A549 (cell line): Measurements from ENCODE around the gene TNFRSF11A. TPM values are rescaled to one million over a fixed set of nuclear protein-coding genes. Genes with fewer than 3 reads are reported as not detected.

Source experiments
- ATAC-seq, 2 experiments: fragments of 200-7000 bp in 1 of 2; fragments of >200 bp in 1 of 2; cut with Nextera tagmentation in 1 of 2; cut with Tn5 transposase in 1 of 2; 3 replicates each; pipeline versions ENCODE4 v1.8.0 to v1.9.1; 2018 to 2020; ENCODE audit warnings: mild to moderate bottlenecking in 1 of 2, moderate library complexity in 1 of 2
- CTCF ChIA-PET: fragments of 300-600 bp; sonication (Branson Sonifier 250); formaldehyde crosslinking; extraction: SDS; loops from one replicate; lab custom pipeline; 2021; ENCODE audit warnings: antibody characterized with exemption, inconsistent platforms; lab: Yijun Ruan, JAX
- POLR2A ChIA-PET: fragments of 350-600 bp; formaldehyde crosslinking; extraction: SDS; loops from one replicate; lab custom pipeline; 2021; ENCODE audit warnings: antibody characterized with exemption, inconsistent platforms; lab: Yijun Ruan, JAX
- DNase-seq, 2 experiments: peaks; one replicate each; pipeline versions ENCODE4 v3.0.0 to v3.0.0-alpha.2; 2011 to 2016; ENCODE audit warnings: low read depth in 1 of 2, low spot score in 1 of 2
- FAIRE-seq: peaks from 2 replicates; lab custom pipeline; 2011; peaks lifted over from hg19 to GRCh38; lab: Jason Lieb, UNC
- H3K27ac ChIP-seq, 2 experiments: fragments of >200 bp; sonication (Bioruptor Twin); formaldehyde crosslinking; 3 replicates each; pipeline ENCODE4 v1.5.1; 2016 to 2017
- H3K4me1 ChIP-seq: fragments of >200 bp; sonication (Bioruptor Twin); formaldehyde crosslinking; 3 replicates; pipeline ENCODE4 v1.6.1; 2016
- H3K4me2 ChIP-seq: fragments of >200 bp; sonication (Bioruptor Twin); formaldehyde crosslinking; 3 replicates; pipeline ENCODE4 v1.6.1; 2016
- H3K4me3 ChIP-seq: fragments of >200 bp; sonication (Bioruptor Twin); formaldehyde crosslinking; 3 replicates; pipeline ENCODE4 v1.5.1; 2016
- H3K9me3 ChIP-seq: fragments of >200 bp; sonication (Bioruptor Twin); formaldehyde crosslinking; 3 replicates; pipeline ENCODE4 v1.6.1; 2016
- ATOH8 ChIP-seq: fragments of 250-450 bp; sonication (Bioruptor Pico); IDR thresholded peaks from 2 replicates; pipeline ENCODE4 v1.5.0; 2020; ENCODE audit warnings: low read depth, mild to moderate bottlenecking, moderate library complexity
- CBX2 ChIP-seq: fragments of 200-600 bp; sonication (generic); IDR thresholded peaks from 2 replicates; pipeline ENCODE4 v1.6.1; 2016; ENCODE audit warnings: low read depth, mild to moderate bottlenecking, borderline replicate concordance
- CBX8 ChIP-seq: fragments of 200-600 bp; sonication (generic); IDR thresholded peaks from 2 replicates; pipeline ENCODE4 v1.6.1; 2016
- CEBPB ChIP-seq, 2 experiments: fragments of >200 bp in 1 of 2; sonication (Bioruptor Twin) in 1 of 2; formaldehyde crosslinking in 1 of 2; IDR thresholded peaks; 2 replicates each; pipeline ENCODE4 v1.6.1; 2012 to 2016
- CHD4 ChIP-seq: fragments of 200-600 bp; sonication (generic); IDR thresholded peaks from 2 replicates; pipeline ENCODE4 v1.6.1; 2016; ENCODE audit warnings: antibody characterized with exemption, mild to moderate bottlenecking, borderline replicate concordance
- EHF ChIP-seq: fragments of 250-450 bp; sonication (Bioruptor Pico); IDR thresholded peaks from 2 replicates; pipeline ENCODE4 v1.5.0; 2020; ENCODE audit warnings: mild to moderate bottlenecking
- ELK1 ChIP-seq: fragments of 150-350 bp; IDR thresholded peaks from 2 replicates; pipeline ENCODE4 v1.6.1; 2014; ENCODE audit warnings: low read depth, mild to moderate bottlenecking, low read length
- ESRRA ChIP-seq: fragments of 150-350 bp; IDR thresholded peaks from 2 replicates; pipeline ENCODE4 v1.6.1; 2014; ENCODE audit warnings: mild to moderate bottlenecking, low read length, borderline replicate concordance
- FOSL2 ChIP-seq, 2 experiments: fragments of 450-650 bp in 1 of 2; fragments of >200 bp in 1 of 2; sonication (Bioruptor Twin) in 1 of 2; formaldehyde crosslinking; IDR thresholded peaks; 2 replicates each; pipeline versions ENCODE4 v1.5.0 to v1.6.1; 2016 to 2020; ENCODE audit warnings: mild to moderate bottlenecking in 1 of 2, moderate library complexity in 1 of 2
- FOXS1 ChIP-seq: fragments of 250-450 bp; sonication (Bioruptor Pico); IDR thresholded peaks from 2 replicates; pipeline ENCODE4 v1.5.0; 2020; ENCODE audit warnings: mild to moderate bottlenecking, moderate library complexity
- GATA3 ChIP-seq: IDR thresholded peaks from 2 replicates; pipeline ENCODE4 v1.6.1; 2012; ENCODE audit warnings: borderline replicate concordance
- HEYL ChIP-seq: fragments of 250-450 bp; sonication (Bioruptor Pico); IDR thresholded peaks from 2 replicates; pipeline ENCODE4 v1.8.0; 2021; ENCODE audit warnings: mild to moderate bottlenecking, moderate library complexity
- HOXA7 ChIP-seq: fragments of 250-450 bp; sonication (Bioruptor Pico); IDR thresholded peaks from 2 replicates; pipeline ENCODE4 v1.5.0; 2020; ENCODE audit warnings: mild to moderate bottlenecking, moderate library complexity
- HOXB13 ChIP-seq: fragments of 250-450 bp; sonication (Bioruptor Pico); IDR thresholded peaks from 2 replicates; pipeline ENCODE4 v1.5.0; 2020; ENCODE audit warnings: low read depth, mild to moderate bottlenecking, moderate library complexity
- HOXB5 ChIP-seq: fragments of 250-450 bp; sonication (Bioruptor Pico); IDR thresholded peaks from 2 replicates; pipeline ENCODE4 v1.5.0; 2020; ENCODE audit warnings: mild to moderate bottlenecking, moderate library complexity
- JUN ChIP-seq, 2 experiments: fragments of >200 bp; sonication (Bioruptor Twin); formaldehyde crosslinking; IDR thresholded peaks; 2 replicates in 1 of 2; 3 replicates in 1 of 2; pipeline ENCODE4 v1.6.1; 2016 to 2017
- JUNB ChIP-seq: fragments of >200 bp; sonication (Bioruptor Twin); formaldehyde crosslinking; IDR thresholded peaks from 2 replicates; pipeline ENCODE4 v1.6.1; 2016
- KDM1A ChIP-seq: fragments of 200-600 bp; sonication (generic); IDR thresholded peaks from 2 replicates; pipeline ENCODE4 v1.6.1; 2016; ENCODE audit warnings: low read depth, mild to moderate bottlenecking
- MAFK ChIP-seq: fragments of 450-650 bp; IDR thresholded peaks from 2 replicates; pipeline ENCODE4 v1.6.1; 2014; ENCODE audit not compliant: partially characterized antibody
- MAX ChIP-seq: IDR thresholded peaks from 2 replicates; pipeline ENCODE4 v1.6.1; 2012
- NFE2L2 ChIP-seq: fragments of 150-350 bp; conservative IDR thresholded peaks from 2 replicates; pipeline ENCODE4 v1.6.1; 2014; ENCODE audit warnings: low read length
- NPAS2 ChIP-seq: fragments of 250-450 bp; sonication (Bioruptor Pico); IDR thresholded peaks from 2 replicates; pipeline ENCODE4 v1.8.0; 2022; ENCODE audit warnings: mild to moderate bottlenecking, moderate library complexity, borderline replicate concordance
- NR3C1 ChIP-seq: fragments of >200 bp; sonication (Bioruptor Twin); formaldehyde crosslinking; IDR thresholded peaks from 3 replicates; pipeline ENCODE4 v1.6.1; 2017
- RAD21 ChIP-seq, 2 experiments: fragments of >200 bp in 1 of 2; sonication (Bioruptor Twin) in 1 of 2; formaldehyde crosslinking in 1 of 2; IDR thresholded peaks in 1 of 2; conservative IDR thresholded peaks in 1 of 2; 2 replicates in 1 of 2; 3 replicates in 1 of 2; pipeline ENCODE4 v1.6.1; 2012 to 2018; ENCODE audit warnings: inconsistent platforms in 1 of 2
- REST ChIP-seq: fragments of 200-600 bp; sonication (generic); IDR thresholded peaks from 2 replicates; pipeline ENCODE4 v1.6.1; 2016; ENCODE audit warnings: antibody characterized with exemption, mild to moderate bottlenecking, moderate library complexity
- RFX5 ChIP-seq: fragments of 450-650 bp; IDR thresholded peaks from 2 replicates; pipeline ENCODE4 v1.7.1; 2014; ENCODE audit warnings: antibody characterized with exemption, mild to moderate bottlenecking, moderate library complexity
- USF2 ChIP-seq: fragments of 450-650 bp; IDR thresholded peaks from 2 replicates; pipeline ENCODE4 v1.6.1; 2014; ENCODE audit warnings: antibody characterized with exemption
- ZNF302 ChIP-seq: fragments of 250-450 bp; sonication (Bioruptor Pico); IDR thresholded peaks from 2 replicates; pipeline ENCODE4 v1.9.0; 2021; ENCODE audit warnings: inconsistent platforms, mild to moderate bottlenecking, moderate library complexity
- WGBS: methylation state at CpG from one replicate; pipeline ENCODE4 v1.1.6; 2017; ENCODE audit errors: missing lambda C conversion rate; 5-methylcytosine and 5-hydroxymethylcytosine counted together
- polyA plus RNA-seq, 4 experiments: library from polyadenylated mRNA; depleted of rRNA in 3 of 4; stranded (reverse); fragments of >200 nt; fragmentation: RNase III in 1 of 4; extraction: RNeasy Plus Mini Kit Qiagen cat#74134 plus additional on column Dnase treatment in 1 of 4; gene quantifications; 2 replicates in 3 of 4; 3 replicates in 1 of 4; pipeline ENCODE4 v1.2.3, GENCODE V29; 2011 to 2017

The TNFRSF11A gene
- polyA plus RNA-seq, 2 of the 4 experiments (the other 2 are of a cell fraction) = 1.9 to 4.0 TPM

- Histone ChIP-seq H3K9me3 (no peaks in the 10 kb centered on the region), H3K4me1 (no peaks in the 10 kb centered on the region), H3K4me3 (no peak overlapping the region), H3K27ac (no peak overlapping the region), H3K4me2 (no peak overlapping the region)
- TF ChIP-seq JUNB (no peak), HOXB13 (CRISPR knock-in tag) (no peak), ATOH8 (CRISPR knock-in tag) (no peak), HOXB5 (CRISPR knock-in tag) (no peak), NR3C1 (no peak), FOSL2 (IDR thresholded peaks at IDR 0.05) (no peak), FOSL2 (CRISPR knock-in tag; IDR thresholded peaks at IDR 0.05) (no peak), EHF (no peak), REST (no peak), CBX8 (no peak), ELK1 (no peak), ZNF302 (CRISPR knock-in tag) (no peak), RAD21 (conservative IDR thresholded peaks at IDR 0.05 in 1 of 2, IDR thresholded peaks at IDR 0.05 in 1 of 2) (no peak), MAX (no peak), CBX2 (no peak), GATA3 (no peak), ESRRA (no peak), HOXA7 (no peak), CHD4 (no peak)
- ATAC-seq (no peak), DNase-seq (no peak), FAIRE-seq (no peak)
- ChIA-PET POLR2A (no interaction called here), CTCF (interaction anchor here (1.4 kb wide), 1 partner anchor 11 kb away, joined by 3 read pairs; no protein-coding TSS in a partner anchor)
- 93% methylated on average over 3 of the region's 3 CpGs for WGBS
These were observed 24.6 kb upstream of the TNFRSF11A start for GRCh38 chr18:62300359-62300963.

- Histone ChIP-seq H3K4me1 (no peaks in the 10 kb centered on the region), H3K27ac (no peak overlapping the region), H3K4me3 (no peak overlapping the region), H3K9me3 (no peaks in the 10 kb centered on the region), H3K4me2 (no peak overlapping the region)
- 100% methylated on average over 1 of the region's 1 CpG for WGBS
- ChIA-PET CTCF (interaction anchor here (1.4 kb wide), 1 partner anchor 11 kb away, joined by 3 read pairs; no protein-coding TSS in a partner anchor), POLR2A (no interaction called here)
- FAIRE-seq (no peak), ATAC-seq (no peak), DNase-seq (no peak)
- TF ChIP-seq USF2 (no peak), CEBPB (IDR thresholded peaks at IDR 0.05) (no peak), MAFK (no peak), REST (no peak), NPAS2 (CRISPR knock-in tag) (no peak), NFE2L2 (no peak), KDM1A (no peak), RFX5 (no peak), HEYL (CRISPR knock-in tag) (no peak), JUN (IDR thresholded peaks at IDR 0.05) (no peak), FOXS1 (CRISPR knock-in tag) (no peak), JUNB (no peak)
These were observed 23.8 kb upstream of the TNFRSF11A start for GRCh38 chr18:62301322-62301721.
